Measurements from ENCODE around the gene CCM2.

The CCM2 gene

DNA sequence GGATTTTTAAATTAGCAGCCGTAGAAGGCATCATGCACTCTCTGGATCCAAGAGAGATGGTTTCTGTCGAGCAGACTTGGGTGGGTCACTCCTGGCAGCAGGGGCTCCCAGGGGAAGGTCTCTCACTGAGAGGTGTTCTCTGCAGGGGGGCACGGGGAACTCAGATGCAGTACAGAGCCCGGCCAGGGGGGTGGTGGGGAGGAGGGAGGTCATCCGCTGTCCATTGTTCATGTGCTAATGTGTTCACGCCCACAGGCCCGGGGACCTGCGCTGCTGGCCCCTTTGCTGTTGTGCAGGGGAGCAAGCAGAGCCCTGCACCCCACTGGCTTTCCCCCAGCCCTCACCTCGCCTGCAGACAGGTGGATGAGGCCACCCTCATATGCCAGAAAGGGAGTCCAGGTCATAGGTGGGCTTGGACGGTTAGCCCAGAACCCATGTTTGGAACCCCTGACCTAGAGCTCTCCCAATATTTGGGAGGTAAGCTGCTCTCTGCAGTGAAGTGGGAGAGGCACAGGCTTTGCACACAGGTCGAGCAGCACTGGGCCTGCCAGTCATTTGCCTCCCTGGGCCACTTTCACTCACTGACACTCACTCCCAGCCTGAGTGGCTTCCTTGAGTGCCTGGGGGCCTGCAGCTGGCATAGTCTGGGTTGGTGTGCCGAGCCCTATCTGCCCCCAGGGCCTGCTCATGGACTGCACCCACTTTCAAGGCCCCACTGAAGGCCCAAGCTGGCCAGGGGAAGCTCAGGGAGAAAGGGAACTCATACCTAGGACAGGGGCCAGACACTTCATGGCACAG lies 124.1 kb downstream of the CCM2 start:
- DNase-seq (ENCODE audit: low read depth in 2 of 2) = no peak

GRCh38 chr7:45125193-45125904 lies 125.3 kb downstream of the CCM2 start:
- DNase-seq (ENCODE audit: low read depth in 2 of 2) = no peak

All from stimulated activated CD4-positive, alpha-beta T cell treated with anti-CD3 and anti-CD28 coated beads, Interleukin-12 subunit alpha, Interleukin-12 subunit beta, amount 100 ng/mL, for 24 hours (primary cell).